Thymus (tissue), 11 donors: ENCODE data around the gene WNT16. TPM values are rescaled to one million over a fixed set of nuclear protein-coding genes. Genes with fewer than 3 reads are reported as not detected.
A peak's percentile ranks its signal among the peaks of the same experiment; 100 is the strongest.

Source experiments
- DNase-seq, 9 donors: peaks; one replicate each; pipeline ENCODE4 v3.0.0-alpha.2; 2013; ENCODE audit warnings: low spot score in 9 of 9, low read depth in 6 of 9, missing footprints in 1 of 9
- H3K27ac ChIP-seq, 2 donors: one replicate each; pipeline ENCODE4 v1.5.1; 2013; ENCODE audit warnings: control low read depth in 1 of 2, low read depth in 1 of 2, low read length in 1 of 2, mild to moderate bottlenecking in 1 of 2, moderate library complexity in 1 of 2
- H3K27me3 ChIP-seq, 2 donors: one replicate each; pipeline ENCODE4 v1.5.1; 2013; ENCODE audit warnings: low read length in 1 of 2; ENCODE audit not compliant: control insufficient read depth in 2 of 2, insufficient read depth in 1 of 2
- H3K36me3 ChIP-seq, 2 donors: one replicate each; pipeline ENCODE4 v1.5.1; 2013; ENCODE audit warnings: low read length in 1 of 2, mild to moderate bottlenecking in 1 of 2, moderate library complexity in 1 of 2; ENCODE audit not compliant: control insufficient read depth in 2 of 2, insufficient read depth in 2 of 2
- H3K4me1 ChIP-seq, 2 donors: one replicate each; pipeline ENCODE4 v1.5.1; 2013; ENCODE audit warnings: low read length in 2 of 2; ENCODE audit not compliant: control insufficient read depth in 2 of 2, insufficient read depth in 2 of 2
- H3K4me3 ChIP-seq, 2 donors: one replicate each; pipeline ENCODE4 v1.5.1; 2013; ENCODE audit warnings: low read length in 2 of 2, control low read depth in 1 of 2, mild to moderate bottlenecking in 1 of 2
- H3K9me3 ChIP-seq, 2 donors: one replicate each; pipeline ENCODE4 v1.5.1; 2013; ENCODE audit warnings: low read length in 1 of 2, mild to moderate bottlenecking in 1 of 2; ENCODE audit not compliant: control insufficient read depth in 2 of 2, insufficient read depth in 1 of 2
- WGBS: extraction: QIAGEN DNeasy Blood & Tissue Kit; methylation state at CpG from one replicate; pipeline ENCODE4 v1.1.7; 2013; 5-methylcytosine and 5-hydroxymethylcytosine counted together
- polyA plus RNA-seq: library from polyadenylated mRNA; stranded (reverse); fragments of 200-250 nt; gene quantifications from one replicate; pipeline ENCODE4 v1.2.3, GENCODE V29; 2013
- total RNA-seq: library from RNA; stranded (reverse); fragments of 120-200 nt; gene quantifications from one replicate; pipeline ENCODE4 v1.2.4, GENCODE V29; 2013
- donor health status: healthy.

Gene WNT16
- total and polyA plus RNA-seq, 2 donors = 0.05 to 0.30 TPM

DNA sequence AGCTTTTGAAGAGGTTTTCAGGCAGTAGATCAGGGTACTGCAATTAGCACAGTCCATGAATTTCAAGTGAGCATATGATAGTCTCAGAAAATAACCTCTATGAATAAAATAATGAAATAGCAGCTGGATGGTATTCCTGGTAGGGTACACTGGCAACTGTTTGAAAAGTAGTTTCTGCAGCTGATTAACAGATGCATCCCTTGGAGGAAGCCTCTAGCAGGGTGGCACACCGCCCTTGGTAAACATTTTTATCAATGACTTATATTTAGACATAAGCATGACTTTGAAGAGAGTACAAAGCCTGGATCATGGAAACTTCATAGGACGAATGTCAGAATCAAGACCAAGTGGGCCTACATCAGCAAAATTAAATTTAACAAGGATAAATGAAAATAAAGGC is 26.8 kb downstream of the WNT16 start:
- no peaks in the 10 kb centered on the region for H3K27me3 ChIP-seq
- no peaks in the 10 kb centered on the region for H3K4me1 ChIP-seq
- 96% methylated on average over 2 of the region's 2 CpGs for WGBS
- no peak overlapping the region for H3K27ac ChIP-seq
- peaks cover 0 to 7% of the 10 kb centered on the region in 2 donors for H3K36me3 ChIP-seq
- no peaks in the 10 kb centered on the region for H3K9me3 ChIP-seq
- DNase-seq = no peak
- no peak overlapping the region for H3K4me3 ChIP-seq

DNA sequence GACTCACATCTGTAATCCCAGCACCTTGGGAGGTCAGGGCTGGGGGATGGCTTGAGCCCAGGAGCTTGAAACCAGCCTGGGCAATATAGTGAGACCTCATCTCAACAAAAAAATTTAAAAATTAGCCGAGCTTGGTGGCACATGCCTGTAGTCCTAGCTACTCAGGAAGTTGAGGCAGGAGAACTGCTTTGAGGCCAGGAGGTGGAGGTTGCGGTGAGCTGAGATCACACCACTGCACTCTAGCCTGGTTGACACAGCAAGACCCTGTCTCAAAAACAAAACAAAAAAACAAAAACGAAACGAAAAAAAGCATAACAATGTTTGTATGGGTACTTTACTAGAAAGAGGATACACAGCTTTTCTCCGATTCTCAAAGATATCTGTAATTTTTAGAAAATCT is 31.8 kb downstream of the WNT16 start:
- no peak for DNase-seq
- no peak overlapping the region for H3K4me3 ChIP-seq
- WGBS = 97% methylated on average over 5 of the region's 5 CpGs
- no peaks in the 10 kb centered on the region for H3K4me1 ChIP-seq
- peaks cover 0 to 11% of the 10 kb centered on the region in 2 donors for H3K36me3 ChIP-seq
- no peaks in the 10 kb centered on the region for H3K9me3 ChIP-seq
- H3K27ac ChIP-seq = no peak overlapping the region
- H3K27me3 ChIP-seq = no peaks in the 10 kb centered on the region

DNA sequence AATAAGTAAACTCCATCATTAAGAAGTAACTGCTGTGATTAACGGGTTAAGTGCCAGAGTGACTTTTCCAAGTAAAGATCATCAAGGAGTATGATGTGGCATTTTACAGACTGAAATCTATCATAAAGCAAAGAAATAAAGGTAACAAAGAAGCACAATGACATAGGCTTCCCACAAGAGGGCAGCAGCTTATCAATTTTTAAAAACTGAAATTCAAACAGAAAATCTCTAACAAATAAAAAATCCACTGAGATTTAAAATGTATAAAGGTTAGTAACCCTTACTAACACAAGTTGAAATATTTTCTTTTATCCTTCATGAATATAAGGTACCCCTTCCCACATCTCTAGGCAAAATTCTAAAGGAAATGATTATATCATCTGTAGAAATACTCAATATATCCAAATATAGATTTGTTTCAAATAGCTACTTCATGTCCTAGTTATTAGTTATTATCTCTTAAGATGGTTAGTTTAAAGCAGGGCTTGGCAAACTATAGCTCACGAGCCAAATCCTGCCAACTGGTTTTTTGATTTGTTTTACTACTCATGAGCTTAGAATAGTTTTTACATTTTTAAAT is 38.1 kb downstream of the WNT16 start:
- DNase-seq = peak in 6 of 9 donors; percentile 22 to 56 (median 42)
- no peak overlapping the region for H3K4me3 ChIP-seq
- H3K4me1 ChIP-seq = no peaks in the 10 kb centered on the region
- 78% methylated on average over 2 of the region's 2 CpGs for WGBS
- no peaks in the 10 kb centered on the region for H3K9me3 ChIP-seq
- H3K27ac ChIP-seq = no peak overlapping the region
- peaks cover 0 to 14% of the 10 kb centered on the region in 2 donors for H3K36me3 ChIP-seq
- no peaks in the 10 kb centered on the region for H3K27me3 ChIP-seq

DNA sequence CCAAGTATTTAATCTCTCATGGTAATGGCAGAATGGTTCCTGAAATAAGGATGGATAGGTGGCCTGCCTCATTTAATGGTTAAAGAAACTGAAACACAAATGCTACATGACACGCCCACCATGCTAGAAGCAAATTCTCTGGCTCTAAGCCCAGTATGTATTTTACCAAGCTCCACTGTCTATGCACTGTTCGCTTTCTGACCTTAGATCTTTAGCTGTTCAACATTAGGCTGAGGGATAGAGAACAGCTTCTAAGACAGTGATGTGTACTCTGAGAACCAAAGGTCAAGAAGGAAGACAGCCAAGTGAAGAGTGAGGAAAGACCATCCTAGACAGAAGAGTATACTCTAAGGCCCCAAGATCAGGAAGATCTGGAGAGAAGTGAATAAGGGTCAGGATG is 40.7 kb downstream of the WNT16 start:
- WGBS = 90% methylated on average over 2 of the region's 2 CpGs
- Histone ChIP-seq H3K36me3 (peaks cover 0 to 12% of the 10 kb centered on the region in 2 donors), H3K4me3 (no peak overlapping the region), H3K27ac (no peak overlapping the region), H3K27me3 (no peaks in the 10 kb centered on the region), H3K4me1 (no peaks in the 10 kb centered on the region), H3K9me3 (no peaks in the 10 kb centered on the region)
- DNase-seq = no peak

DNA sequence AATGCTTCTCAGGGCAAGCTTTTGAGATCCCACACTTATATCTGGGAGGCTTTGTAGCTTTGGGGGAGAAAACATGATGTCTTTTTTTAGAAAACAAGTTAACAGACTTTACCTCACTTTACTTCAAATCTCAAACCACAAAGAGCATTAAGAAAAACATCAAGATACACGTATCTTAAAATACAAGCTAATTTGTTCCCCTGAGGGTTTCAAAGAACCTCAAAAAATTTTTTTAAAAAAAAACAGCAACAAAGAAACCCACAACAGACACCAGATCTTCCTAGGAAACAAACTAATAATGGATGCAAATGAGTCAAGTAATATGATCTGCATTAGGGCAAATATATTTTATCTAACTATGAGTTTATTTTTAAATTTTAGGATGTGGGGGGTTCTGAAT is 42.6 kb downstream of the WNT16 start:
- no peak overlapping the region for H3K27ac ChIP-seq

DNA sequence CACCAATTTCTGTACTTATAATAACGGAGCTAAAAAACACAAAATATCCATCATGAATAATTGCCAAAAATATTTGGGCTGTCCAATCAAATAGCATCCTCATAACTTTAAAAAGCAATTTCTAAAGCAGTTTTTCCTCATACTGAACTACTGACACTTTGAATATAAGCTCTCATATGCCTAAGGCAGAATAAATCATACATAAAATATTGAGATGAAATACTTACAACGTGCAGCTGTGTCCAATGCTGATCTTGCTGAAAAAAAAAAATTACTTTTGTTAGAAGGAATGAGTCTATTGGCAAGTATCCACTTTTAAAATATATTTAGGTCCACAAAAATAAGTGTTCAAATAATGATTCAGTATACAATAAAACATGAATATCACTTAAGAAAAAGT is 43.1 kb downstream of the WNT16 start:
- Histone ChIP-seq H3K27me3 (no peaks in the 10 kb centered on the region), H3K27ac (no peak overlapping the region), H3K4me1 (no peaks in the 10 kb centered on the region), H3K4me3 (no peak overlapping the region), H3K9me3 (no peaks in the 10 kb centered on the region), H3K36me3 (peaks cover 0 to 24% of the 10 kb centered on the region in 2 donors)
- DNase-seq = no peak
- 92% methylated on average over 2 of the region's 2 CpGs for WGBS

More for the DNA sequence above, 42.6 kb downstream of the WNT16 start:
- Histone ChIP-seq H3K9me3 (no peaks in the 10 kb centered on the region), H3K4me1 (no peaks in the 10 kb centered on the region), H3K36me3 (peaks cover 0 to 21% of the 10 kb centered on the region in 2 donors), H3K4me3 (no peak overlapping the region), H3K27me3 (no peaks in the 10 kb centered on the region)
- DNase-seq = no peak
- 5% methylated on average over 1 of the region's 1 CpG for WGBS

DNA sequence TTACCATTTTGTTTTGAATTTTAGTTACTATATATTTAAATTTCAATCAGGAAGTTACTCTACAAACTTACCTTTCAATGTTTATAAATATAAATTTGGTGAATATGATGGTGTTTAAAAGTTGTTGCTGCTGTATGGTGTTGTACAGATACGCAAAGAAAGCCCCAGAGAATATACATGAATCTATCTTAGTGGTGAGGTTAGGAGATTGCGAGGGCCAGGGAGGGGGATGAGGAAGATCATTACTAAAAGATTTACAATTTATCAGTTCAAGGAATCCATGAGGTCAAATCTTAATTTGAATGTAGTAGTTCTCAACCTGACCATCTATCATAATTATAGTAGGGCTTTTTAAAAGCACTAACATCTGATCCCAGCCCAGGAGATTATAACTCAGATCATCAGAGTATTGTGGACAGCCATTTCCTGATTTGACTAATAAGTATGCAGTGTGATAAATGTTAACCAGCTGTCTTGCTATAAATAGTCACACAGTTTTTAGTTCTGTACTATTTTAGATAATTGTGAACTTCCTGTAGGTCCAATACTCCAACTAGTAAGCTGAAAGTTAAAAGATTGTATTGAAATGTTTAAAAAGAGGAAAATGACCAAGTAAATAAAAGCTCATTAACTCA is 43.7 kb downstream of the WNT16 start:
- WGBS = 95% methylated on average over 2 of the region's 2 CpGs
- Histone ChIP-seq H3K4me3 (no peak overlapping the region), H3K4me1 (no peaks in the 10 kb centered on the region), H3K9me3 (no peaks in the 10 kb centered on the region), H3K27me3 (no peaks in the 10 kb centered on the region), H3K27ac (no peak overlapping the region), H3K36me3 (peaks cover 0 to 29% of the 10 kb centered on the region in 2 donors)
- no peak for DNase-seq

DNA sequence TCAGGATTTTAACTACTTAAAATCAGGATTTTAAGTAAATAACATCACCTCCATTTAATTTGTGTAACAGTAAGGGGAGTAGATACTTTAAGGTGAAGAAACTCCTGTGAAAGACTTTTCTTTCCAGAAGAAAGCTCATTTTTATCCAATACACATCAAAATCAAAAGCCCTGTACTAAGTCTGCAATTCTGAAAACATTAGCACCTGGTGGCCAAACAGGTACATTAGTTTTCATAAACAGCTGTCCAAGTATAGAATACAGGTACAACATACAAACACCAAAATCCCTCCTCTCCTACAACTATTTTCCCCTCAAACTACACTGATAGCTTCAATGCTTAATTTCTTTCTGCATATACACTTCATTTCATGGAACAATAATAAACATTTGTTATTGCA is 44.4 kb downstream of the WNT16 start:
- Histone ChIP-seq H3K4me1 (no peaks in the 10 kb centered on the region), H3K27me3 (no peaks in the 10 kb centered on the region), H3K27ac (no peak overlapping the region), H3K9me3 (no peaks in the 10 kb centered on the region), H3K4me3 (no peak overlapping the region), H3K36me3 (peaks cover under 1 to 29% of the 10 kb centered on the region in 2 donors)
- DNase-seq = no peak

DNA sequence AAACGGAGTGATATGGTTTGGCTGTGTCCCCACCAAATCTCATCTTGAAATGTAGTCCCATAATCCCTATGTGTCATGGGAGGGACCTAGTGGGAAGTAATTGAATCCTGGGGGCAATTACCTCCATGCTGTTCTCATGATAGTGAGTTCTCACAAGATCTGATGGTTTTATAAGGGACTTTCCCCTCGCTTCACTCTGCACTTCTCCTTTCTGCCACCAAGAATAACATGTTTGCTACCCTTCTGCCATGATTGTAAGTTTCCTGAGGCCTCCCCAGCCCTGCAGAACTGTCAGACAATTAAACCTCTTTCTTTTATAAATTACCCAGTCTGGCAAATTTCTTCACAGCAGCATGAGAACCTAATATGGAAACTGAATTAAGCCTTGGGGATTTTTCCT is 48.2 kb downstream of the WNT16 start:
- H3K9me3 ChIP-seq = no peaks in the 10 kb centered on the region
- no peak overlapping the region for H3K27ac ChIP-seq
- H3K27me3 ChIP-seq = no peaks in the 10 kb centered on the region
- peaks cover 3 to 24% of the 10 kb centered on the region in 2 donors for H3K36me3 ChIP-seq
- 96% methylated on average over 2 of the region's 2 CpGs for whole genome bisulfite sequencing
- no peak overlapping the region for H3K4me3 ChIP-seq
- peaks cover 3 to 7% of the 10 kb centered on the region in 2 donors for H3K4me1 ChIP-seq
- no peak for DNase-seq
